H1 (cell line): Measurements from ENCODE around the gene GPR18. TPM values are rescaled to one million over a fixed set of nuclear protein-coding genes. Genes with fewer than 3 reads are reported as not detected.

Experiments used
- CTCF ChIA-PET: fragments of 300-600 bp; sonication (Branson Sonifier 250); formaldehyde crosslinking; loops from one replicate; lab custom pipeline; 2021; ENCODE audit not compliant: partially characterized antibody; lab: Charles Lee
- POLR2A ChIA-PET: fragments of 300-600 bp; sonication (Branson Sonifier 250); formaldehyde crosslinking; loops from one replicate; lab custom pipeline; 2021; ENCODE audit warnings: inconsistent platforms; ENCODE audit not compliant: partially characterized antibody; lab: Charles Lee
- DNase-seq, 2 experiments: peaks; one replicate each; pipeline versions ENCODE4 v3.0.0 to v3.0.0-alpha.2; 2010 to 2022; ENCODE audit warnings: low spot score in 2 of 2, low read depth in 1 of 2, mixed read lengths in 1 of 2
- FAIRE-seq: peaks from 2 replicates; lab custom pipeline; 2011; peaks lifted over from hg19 to GRCh38; lab: Jason Lieb, UNC
- H2AFZ ChIP-seq: 2 replicates; pipeline ENCODE4 v1.8.1; 2012; ENCODE audit warnings: low read length, inconsistent platforms
- H2AK5ac ChIP-seq: 2 replicates; pipeline ENCODE4 v1.6.1; 2013; ENCODE audit warnings: low read depth, low read length
- H2BK120ac ChIP-seq: replicated peaks from 2 replicates; pipeline ENCODE3; 2013; ENCODE audit warnings: low read depth, low read length, inconsistent platforms
- H2BK12ac ChIP-seq: 2 replicates; pipeline ENCODE4 v1.6.1; 2013; ENCODE audit warnings: low read depth, low read length
- H2BK15ac ChIP-seq: 2 replicates; pipeline ENCODE4 v1.6.1; 2013; ENCODE audit warnings: low read length
- H2BK20ac ChIP-seq: 2 replicates; pipeline ENCODE4 v1.6.1; 2013; ENCODE audit warnings: low read length
- H2BK5ac ChIP-seq: 2 replicates; pipeline ENCODE4 v1.6.1; 2013; ENCODE audit warnings: low read depth, low read length
- H3K14ac ChIP-seq: 2 replicates; pipeline ENCODE4 v1.6.1; 2013; ENCODE audit warnings: inconsistent platforms; ENCODE audit not compliant: insufficient read length
- H3K18ac ChIP-seq: 2 replicates; pipeline ENCODE4 v1.6.1; 2013; ENCODE audit warnings: low read length; ENCODE audit errors: extremely low read depth
- H3K23ac ChIP-seq: 2 replicates; pipeline ENCODE4 v1.6.1; 2013; ENCODE audit warnings: inconsistent platforms; ENCODE audit not compliant: insufficient read length
- H3K23me2 ChIP-seq: 2 replicates; pipeline ENCODE4 v1.6.1; 2013; ENCODE audit warnings: low read depth, low read length
- H3K27ac ChIP-seq: 2 replicates; pipeline ENCODE4 v1.6.1; 2011; ENCODE audit warnings: low read depth, low read length, inconsistent platforms
- H3K27me3 ChIP-seq, 4 experiments: replicated peaks in 1 of 4; 1 replicate in 1 of 4; 2 replicates in 3 of 4; pipeline versions ENCODE4 v1.6.1 to v1.8.1; 2011 to 2013; ENCODE audit warnings: low read length in 3 of 4, mild to moderate bottlenecking in 3 of 4, inconsistent platforms in 2 of 4, mixed read lengths in 2 of 4, moderate library complexity in 1 of 4; ENCODE audit not compliant: control insufficient read depth in 3 of 4, insufficient read depth in 3 of 4; ENCODE audit errors: extremely low read depth in 1 of 4
- H3K36me3 ChIP-seq, 4 experiments: 2 replicates each; pipeline versions ENCODE4 v1.6.1 to v1.8.1; 2011 to 2013; ENCODE audit warnings: mild to moderate bottlenecking in 4 of 4, low read length in 3 of 4, moderate library complexity in 2 of 4, control low read depth in 1 of 4, inconsistent platforms in 1 of 4; ENCODE audit not compliant: insufficient read depth in 4 of 4, control insufficient read depth in 2 of 4
- H3K4ac ChIP-seq: replicated peaks from 2 replicates; pipeline ENCODE3; 2013; ENCODE audit warnings: low read length, low read depth, mixed read lengths, inconsistent platforms; ENCODE audit not compliant: insufficient read length
- H3K4me1 ChIP-seq, 4 experiments: replicated peaks in 1 of 4; 1 replicate in 1 of 4; 2 replicates in 3 of 4; pipeline versions ENCODE4 v1.6.1 to v1.8.1; 2011 to 2013; ENCODE audit warnings: low read length in 3 of 4, inconsistent platforms in 2 of 4, mixed read lengths in 1 of 4; ENCODE audit not compliant: insufficient read depth in 4 of 4, control insufficient read depth in 3 of 4
- H3K4me2 ChIP-seq, 2 experiments: 2 replicates each; pipeline versions ENCODE4 v1.6.1 to v1.8.1; 2011 to 2013; ENCODE audit warnings: low read depth in 2 of 2, low read length in 2 of 2, control low read depth in 1 of 2, inconsistent platforms in 1 of 2, mild to moderate bottlenecking in 1 of 2; ENCODE audit not compliant: insufficient read depth in 1 of 2
- H3K4me3 ChIP-seq, 4 experiments: fragments of 200-600, 300-600 bp in 1 of 4; sonication (generic), shearing (Covaris generic), sonication (Bioruptor Twin) in 1 of 4; 2 replicates each; pipeline versions ENCODE4 v1.5.1 to v1.8.1; 2011 to 2016; ENCODE audit warnings: low read length in 4 of 4, low read depth in 3 of 4, control low read depth in 2 of 4, inconsistent platforms in 2 of 4, mild to moderate bottlenecking in 2 of 4, mixed read lengths in 1 of 4, moderate library complexity in 1 of 4; ENCODE audit not compliant: insufficient read depth in 2 of 4; ENCODE audit errors: extremely low read depth in 1 of 4
- H3K56ac ChIP-seq: replicated peaks from 2 replicates; pipeline ENCODE3; 2013; ENCODE audit warnings: low read depth, mild to moderate bottlenecking, mixed read lengths, low read length, inconsistent platforms; ENCODE audit not compliant: insufficient read length
- H3K79me1 ChIP-seq: 2 replicates; pipeline ENCODE4 v1.6.1; 2013; ENCODE audit warnings: low read depth, low read length, control low read depth
- H3K79me2 ChIP-seq, 2 experiments: 2 replicates each; pipeline versions ENCODE4 v1.6.1 to v1.8.1; 2012 to 2013; ENCODE audit warnings: low read length in 2 of 2, mild to moderate bottlenecking in 2 of 2, inconsistent platforms in 1 of 2; ENCODE audit not compliant: insufficient read depth in 2 of 2, control insufficient read depth in 1 of 2
- H3K9ac ChIP-seq, 4 experiments: replicated peaks in 1 of 4; 1 replicate in 1 of 4; 2 replicates in 3 of 4; pipeline versions ENCODE4 v1.6.1 to v1.8.1; 2011 to 2013; ENCODE audit warnings: low read depth in 3 of 4, low read length in 3 of 4, control low read depth in 2 of 4, mild to moderate bottlenecking in 2 of 4, moderate library complexity in 2 of 4, inconsistent platforms in 1 of 4; ENCODE audit errors: extremely low read depth in 1 of 4
- H3K9me3 ChIP-seq, 2 experiments: 2 replicates each; pipeline versions ENCODE4 v1.6.1 to v1.8.1; 2012 to 2013; ENCODE audit warnings: mild to moderate bottlenecking in 2 of 2, moderate library complexity in 2 of 2, control low read depth in 1 of 2, inconsistent platforms in 1 of 2, low read depth in 1 of 2, low read length in 1 of 2, mixed read lengths in 1 of 2; ENCODE audit not compliant: insufficient read depth in 2 of 2
- H4K20me1 ChIP-seq, 2 experiments: replicated peaks in 1 of 2; 2 replicates each; pipeline versions ENCODE3 to v1.8.1; 2011 to 2013; ENCODE audit warnings: inconsistent platforms in 2 of 2, low read length in 2 of 2, mild to moderate bottlenecking in 1 of 2; ENCODE audit not compliant: insufficient read depth in 2 of 2, control insufficient read depth in 1 of 2
- H4K5ac ChIP-seq: 2 replicates; pipeline ENCODE4 v1.6.1; 2013; ENCODE audit warnings: low read length, low read depth, mixed read lengths, inconsistent platforms; ENCODE audit not compliant: insufficient read length
- H4K8ac ChIP-seq: 2 replicates; pipeline ENCODE4 v1.8.0; 2013; ENCODE audit warnings: mild to moderate bottlenecking, moderate library complexity, low read length, inconsistent platforms; ENCODE audit not compliant: insufficient read depth; ENCODE audit errors: extremely low read depth
- H4K91ac ChIP-seq: replicated peaks from 2 replicates; pipeline ENCODE3; 2013; ENCODE audit warnings: low read length, mixed read lengths, inconsistent platforms; ENCODE audit not compliant: insufficient read length
- CHD2 ChIP-seq: IDR thresholded peaks from 2 replicates; pipeline ENCODE4 v1.6.1; 2012; ENCODE audit warnings: low read length, improper control_type of control experiment
- FOSL1 ChIP-seq: IDR thresholded peaks from 2 replicates; pipeline ENCODE4 v1.6.1; 2011; ENCODE audit warnings: mild to moderate bottlenecking, low read depth, low read length, moderate library complexity; ENCODE audit not compliant: insufficient read depth
- GABPA ChIP-seq: IDR thresholded peaks from 2 replicates; pipeline ENCODE4 v1.6.1; 2011; ENCODE audit warnings: mild to moderate bottlenecking, low read length, moderate library complexity, borderline replicate concordance; ENCODE audit not compliant: insufficient read depth
- HDAC2 ChIP-seq, 2 experiments: fragments of 300-600 bp in 1 of 2; sonication (generic) in 1 of 2; IDR thresholded peaks; 2 replicates each; pipeline ENCODE4 v1.6.1; 2011 to 2012; ENCODE audit warnings: low read depth in 2 of 2, low read length in 2 of 2, mild to moderate bottlenecking in 2 of 2, moderate library complexity in 2 of 2, borderline replicate concordance in 1 of 2, inconsistent platforms in 1 of 2
- MAFK ChIP-seq: IDR thresholded peaks from 2 replicates; pipeline ENCODE4 v1.6.1; 2012; ENCODE audit warnings: low read depth, mild to moderate bottlenecking, improper control_type of control experiment, low read length
- POU5F1 ChIP-seq: IDR thresholded peaks from 2 replicates; pipeline ENCODE4 v1.6.1; 2011; ENCODE audit warnings: low read depth, mild to moderate bottlenecking, low read length, moderate library complexity
- RAD21 ChIP-seq, 2 experiments: IDR thresholded peaks in 1 of 2; conservative IDR thresholded peaks in 1 of 2; 2 replicates each; pipeline ENCODE4 v1.6.1; 2011; ENCODE audit warnings: low read depth in 2 of 2, low read length in 2 of 2, improper control_type of control experiment in 1 of 2, inconsistent platforms in 1 of 2, mild to moderate bottlenecking in 1 of 2, moderate library complexity in 1 of 2
- RFX5 ChIP-seq: IDR thresholded peaks from 2 replicates; pipeline ENCODE4 v1.6.1; 2011; ENCODE audit warnings: low read depth, low read length, improper control_type of control experiment, borderline replicate concordance
- RNF2 ChIP-seq: fragments of 200-900, 300-1000 bp; sonication (generic); IDR thresholded peaks from 2 replicates; pipeline ENCODE4 v1.7.1; 2016; ENCODE audit warnings: borderline replicate concordance, low read depth, mild to moderate bottlenecking, antibody characterized with exemption, low read length; ENCODE audit not compliant: poor library complexity, severe bottlenecking; ENCODE audit errors: missing control alignments
- SRF ChIP-seq: IDR thresholded peaks from 2 replicates; pipeline ENCODE4 v1.6.1; 2011; ENCODE audit warnings: mild to moderate bottlenecking, low read depth, low read length, moderate library complexity
- WGBS, 2 experiments: shearing (Covaris generic) in 1 of 2; methylation state at CpG; one replicate each; pipeline versions ENCODE4 v1.1.6 to v1.1.7; 2013 to 2015; ENCODE audit warnings: low lambda C conversion rate in 2 of 2, mixed read lengths in 2 of 2, inconsistent platforms in 1 of 2, low coverage in 1 of 2, missing lambda C conversion rate in 1 of 2; ENCODE audit not compliant: insufficient replicate concordance in 2 of 2, insufficient coverage in 1 of 2, insufficient read length in 1 of 2; ENCODE audit errors: extremely low coverage in 1 of 2, missing lambda C conversion rate in 1 of 2; 5-methylcytosine and 5-hydroxymethylcytosine counted together
- polyA plus RNA-seq, 7 experiments: library from polyadenylated mRNA; depleted of rRNA in 3 of 7; stranded (reverse) in 5 of 7; unstranded in 2 of 7; fragments of >200 nt in 5 of 7; fragments of 200-250 nt in 2 of 7; gene quantifications; 1 replicate in 5 of 7; 2 replicates in 1 of 7; 4 replicates in 1 of 7; pipeline versions ENCODE4 v1.2.1 to v1.2.3, GENCODE V29; 2011 to 2013; ENCODE audit warnings: missing spikeins in 2 of 7, mixed read lengths in 2 of 7
- total RNA-seq: library from RNA; stranded (reverse); fragmentation: NEBNext Ultra II Directional; extraction: Animal tissue kit (Norgen Biotek cat#: 25700); gene quantifications from 2 replicates; pipeline ENCODE4 v1.2.1, GENCODE V29; 2021

GPR18 gene
- total and polyA plus RNA-seq, 2 of the 8 experiments (the other 6 are each of a cell fraction or from before 2014, with no cell fraction given), result not detected

DNA sequence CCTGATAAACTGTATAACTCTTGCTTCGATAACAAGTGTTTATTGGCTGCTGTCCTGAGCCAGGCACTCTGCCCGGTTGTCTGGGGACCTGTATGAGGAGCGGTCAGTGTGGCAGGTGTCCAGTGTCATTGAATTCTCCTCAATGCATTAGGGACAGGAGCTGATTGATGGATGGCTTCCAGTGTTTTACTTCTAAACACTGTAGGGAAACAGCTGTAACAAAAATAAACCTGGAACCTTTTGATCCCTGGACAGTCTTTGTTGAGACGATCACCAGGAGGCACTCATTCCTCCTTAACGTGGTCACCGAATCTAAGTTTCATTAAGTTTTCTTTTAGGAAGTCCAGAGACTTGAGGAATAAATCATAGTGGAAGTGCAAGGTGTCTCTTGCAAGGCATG, 39.6 kb downstream of the GPR18 start:
- Histone ChIP-seq H3K79me2 (peaks cover 18 to 98% of the 10 kb centered on the region in 2 experiments), H3K36me3 (no peaks in the 10 kb centered on the region), H3K27me3 (no peaks in the 10 kb centered on the region), H4K5ac (no peak overlapping the region), H3K4me3 (no peak overlapping the region), H3K14ac (no peak overlapping the region), H3K27ac (no peak overlapping the region), H2AK5ac (no peak overlapping the region), H4K20me1 (peaks cover 3 to 4% of the 10 kb centered on the region in 2 experiments), H3K4ac (no peak overlapping the region)
- POLR2A ChIA-PET, result interaction anchor here (2.1 to 3.0 kb wide), 2 partner anchors 13 to 18 kb away, joined by 5 to 19 read pairs; partner anchors contain the start of gene UBAC2
- TF ChIP-seq GABPA (no peak), SRF (no peak), RNF2 (no peak), CHD2 (no peak), MAFK (no peak), RAD21 (IDR thresholded peaks at IDR 0.05 in 1 of 2, conservative IDR thresholded peaks at IDR 0.05 in 1 of 2; ENCODE audit: low read depth in 2 of 2, low read length in 2 of 2) (no peak), FOSL1 (no peak), HDAC2 (IDR thresholded peaks at IDR 0.05; ENCODE audit: borderline replicate concordance in 1 of 2, low read depth in 2 of 2, low read length in 2 of 2) (no peak), RFX5 (no peak), POU5F1 (no peak)
- TF ChIP-seq, all 59 proteins: peak for 0
- Histone ChIP-seq H2AFZ (no peak overlapping the region), H2BK5ac (no peak overlapping the region), H2BK120ac (no peak overlapping the region), H3K23me2 (no peaks in the 10 kb centered on the region), H3K4me2 (no peak overlapping the region), H2BK15ac (no peak overlapping the region), H3K4me1 (peaks cover 4 to 12% (median 11%) of the 10 kb centered on the region in 4 experiments; a peak in 6 of 7 replicates), H3K23ac (no peak overlapping the region), H3K9me3 (no peaks in the 10 kb centered on the region), H3K9ac (no peak overlapping the region), H3K79me1 (peaks cover 15% of the 10 kb centered on the region), H3K56ac (no peak overlapping the region), H2BK12ac (no peak overlapping the region), H2BK20ac (no peak overlapping the region), H3K18ac (no peak overlapping the region), H4K8ac (no peak overlapping the region), H4K91ac (no peak overlapping the region)
- DNase-seq (no peak), FAIRE-seq (no peak)
- CTCF ChIA-PET, result interaction anchor here (0.6 to 2.2 kb wide), 12 partner anchors 9 to 218 kb away, joined by 3 to 14 read pairs (median 4); no protein-coding TSS in a partner anchor
- WGBS, 2 experiments, result 90% methylated on average over 6 of the region's 6 CpGs; no CpG with 5 or more reads in 1 of the 2 experiments
